GM18951 (cell line): ENCODE data around the gene PARVA.

ENCODE experiments used
- POLR2A ChIP-seq: IDR thresholded peaks from 4 replicates; pipeline ENCODE4 v1.6.1; 2011; ENCODE audit warnings: mild to moderate bottlenecking; ENCODE audit not compliant: insufficient read length, insufficient read depth; ENCODE audit errors: extremely low read depth
- in situ Hi-C: fragments of 300-500 bp; cut with MboI; formaldehyde crosslinking; loops from one replicate; pipeline ENCODE4 v1.12.0; 2022; ENCODE audit warnings: low sequenced_read_pairs, mixed read lengths, inconsistent platforms; ENCODE audit not compliant: unreplicated experiment

Gene PARVA

GRCh38 chr11:12386745-12387144, 9.4 kb downstream of the PARVA start:
- in situ Hi-C loops = no loop called here
- TF ChIP-seq POLR2A = no peak

GRCh38 chr11:12388173-12388572, 10.8 kb downstream of the PARVA start:
- in situ Hi-C loops = no loop called here
- TF ChIP-seq POLR2A = no peak

- in situ Hi-C loops = no loop called here
- no peak for TF ChIP-seq POLR2A
Measured at GRCh38 chr11:12388939-12389670, 11.7 kb downstream of the PARVA start.

- no peak for TF ChIP-seq POLR2A
- in situ Hi-C loops = no loop called here
Measured at GRCh38 chr11:12389676-12390657, 12.6 kb downstream of the PARVA start.

GRCh38 chr11:12390687-12391110, 13.3 kb downstream of the PARVA start:
- in situ Hi-C loops = no loop called here
- TF ChIP-seq POLR2A = no peak

- in situ Hi-C loops = no loop called here
- TF ChIP-seq POLR2A = no peak
Measured at GRCh38 chr11:12392672-12393071, 15.3 kb downstream of the PARVA start.

GRCh38 chr11:12393691-12394090, 16.3 kb downstream of the PARVA start:
- TF ChIP-seq POLR2A = no peak
- in situ Hi-C loops = no loop called here

- TF ChIP-seq POLR2A = no peak
- in situ Hi-C loops = no loop called here
Measured at GRCh38 chr11:12394601-12395000, 17.2 kb downstream of the PARVA start.

GRCh38 chr11:12395333-12395732, 18.0 kb downstream of the PARVA start:
- in situ Hi-C loops = no loop called here
- TF ChIP-seq POLR2A = no peak

- in situ Hi-C loops = no loop called here
- TF ChIP-seq POLR2A = no peak
Measured at GRCh38 chr11:12397931-12398334, 20.6 kb downstream of the PARVA start.

GRCh38 chr11:12399355-12399754, 22.0 kb downstream of the PARVA start:
- TF ChIP-seq POLR2A = no peak
- in situ Hi-C loops = no loop called here

GRCh38 chr11:12402025-12402424, 24.7 kb downstream of the PARVA start:
- in situ Hi-C loops = no loop called here
- TF ChIP-seq POLR2A = no peak

GRCh38 chr11:12402691-12403120, 25.3 kb downstream of the PARVA start:
- no peak for TF ChIP-seq POLR2A
- in situ Hi-C loops = no loop called here
